Thoracic aorta (tissue), 2 donors: ENCODE measurements around the gene AFF1. TPM values are rescaled to one million over a fixed set of nuclear protein-coding genes. Genes with fewer than 3 reads are reported as not detected.

ENCODE experiments used
- ATAC-seq: fragments of 150-250 bp; one replicate; pipeline ENCODE4 v1.8.0; 2017; ENCODE audit warnings: low read depth; ENCODE audit not compliant: insufficient number of reproducible peaks, low FRiP score
- DNase-seq: peaks from one replicate; pipeline ENCODE4 v3.0.0-alpha.2; 2020; ENCODE audit warnings: low spot score
- H3K27ac ChIP-seq, 2 donors: fragments of 200-600 bp; sonication (generic); 1 replicate in 1 of 2; 2 replicates in 1 of 2; pipeline ENCODE4 v1.5.1; 2016; ENCODE audit warnings: mild to moderate bottlenecking in 2 of 2, moderate library complexity in 2 of 2
- H3K27me3 ChIP-seq: fragments of 200-600 bp; sonication (generic); replicated peaks from 2 replicates; pipeline ENCODE4 v1.6.0; 2016; ENCODE audit warnings: mild to moderate bottlenecking; ENCODE audit not compliant: insufficient read depth
- H3K36me3 ChIP-seq: fragments of 200-600 bp; sonication (generic); one replicate; pipeline ENCODE4 v1.5.1; 2016
- H3K4me1 ChIP-seq, 2 donors: fragments of 200-600 bp; sonication (generic); 1 replicate in 1 of 2; 2 replicates in 1 of 2; pipeline versions ENCODE4 v1.5.1 to v1.6.0; 2016; ENCODE audit warnings: low read depth in 2 of 2, mild to moderate bottlenecking in 1 of 2; ENCODE audit not compliant: control insufficient read depth in 1 of 2
- H3K4me3 ChIP-seq: fragments of 200-600 bp; sonication (generic); 2 replicates; pipeline ENCODE4 v1.5.1; 2016; ENCODE audit warnings: mild to moderate bottlenecking
- H3K9me3 ChIP-seq: fragments of 200-600 bp; sonication (generic); 2 replicates; pipeline ENCODE4 v1.5.1; 2016
- CTCF ChIP-seq: fragments of 200-600 bp; sonication (generic); IDR thresholded peaks from one replicate; pipeline ENCODE4 v1.5.1; 2019; ENCODE audit warnings: antibody characterized with exemption
- total RNA-seq, 2 donors: library from RNA; depleted of rRNA; stranded (reverse); fragments of >200 nt; gene quantifications; one replicate each; pipeline versions ENCODE4 v1.1.0 to v1.2.3, GENCODE V29; 2016

The AFF1 gene
- total RNA-seq, 2 donors from 2014 or later: 51.9 to 93.2 TPM

- H3K9me3 ChIP-seq: no peaks in the 10 kb centered on the region
- peak overlapping the region; percentile 73 to 86 for H3K27ac ChIP-seq
- ATAC-seq (peak; percentile 30), DNase-seq (no peak)
- no peaks in the 10 kb centered on the region for H3K36me3 ChIP-seq
- H3K4me3 ChIP-seq: peak overlapping the region; percentile 22
- H3K27me3 ChIP-seq: no peaks in the 10 kb centered on the region
- H3K4me1 ChIP-seq: peaks cover 27 to 52% of the 10 kb centered on the region in 2 donors
- no peak for TF ChIP-seq CTCF
Measured at GRCh38 chr4:87103691-87104187, 168.9 kb downstream of the AFF1 start.

GRCh38 chr4:87105101-87105845 is 170.5 kb downstream of the AFF1 start:
- no peak for DNase-seq
- no peak overlapping the region for H3K4me3 ChIP-seq
- ATAC-seq: no peak
- no peaks in the 10 kb centered on the region for H3K27me3 ChIP-seq
- peaks cover 30 to 58% of the 10 kb centered on the region in 2 donors for H3K4me1 ChIP-seq
- H3K36me3 ChIP-seq: no peaks in the 10 kb centered on the region
- no peak overlapping the region for H3K27ac ChIP-seq
- no peak for TF ChIP-seq CTCF
- H3K9me3 ChIP-seq: no peaks in the 10 kb centered on the region

- Histone ChIP-seq H3K9me3 (no peaks in the 10 kb centered on the region), H3K36me3 (peaks cover 4% of the 10 kb centered on the region), H3K4me1 (peaks cover 25 to 45% of the 10 kb centered on the region in 2 donors), H3K27me3 (no peaks in the 10 kb centered on the region), H3K27ac (peak overlapping the region; percentile 70 to 76), H3K4me3 (peak overlapping the region; percentile 47)
- TF ChIP-seq CTCF: no peak
- ATAC-seq (peak; percentile 95), DNase-seq (peak; percentile 16)
Measured at GRCh38 chr4:87108142-87108546, 173.3 kb downstream of the AFF1 start.

- no peak for TF ChIP-seq CTCF
- peak overlapping the region; percentile 13 to 76 for H3K27ac ChIP-seq
- peaks cover 4% of the 10 kb centered on the region for H3K36me3 ChIP-seq
- no peaks in the 10 kb centered on the region for H3K9me3 ChIP-seq
- no peak overlapping the region for H3K4me3 ChIP-seq
- DNase-seq (no peak), ATAC-seq (no peak)
- no peaks in the 10 kb centered on the region for H3K27me3 ChIP-seq
- peaks cover 16 to 36% of the 10 kb centered on the region in 2 donors for H3K4me1 ChIP-seq
Measured at GRCh38 chr4:87109121-87109520, 174.3 kb downstream of the AFF1 start.

GRCh38 chr4:87109945-87110344 is 175.1 kb downstream of the AFF1 start:
- no peak for ATAC-seq
- peaks cover 9 to 28% of the 10 kb centered on the region in 2 donors for H3K4me1 ChIP-seq
- TF ChIP-seq CTCF: no peak
- no peak overlapping the region for H3K4me3 ChIP-seq
- no peak for DNase-seq
- no peaks in the 10 kb centered on the region for H3K9me3 ChIP-seq
- H3K27ac ChIP-seq: peak overlapping the region in 1 of 2 donors; percentile 76
- no peaks in the 10 kb centered on the region for H3K27me3 ChIP-seq
- H3K36me3 ChIP-seq: peaks cover 13% of the 10 kb centered on the region
